GM18909 (cell line): ENCODE data around the gene CENPX.

ENCODE experiments used
- ATAC-seq: cut with Tn5 transposase; IDR thresholded peaks from one replicate; pipeline ENCODE4 v1.9.1; 2021; ENCODE audit warnings: mild to moderate bottlenecking; ENCODE audit not compliant: unreplicated experiment, poor library complexity

CENPX gene

DNA sequence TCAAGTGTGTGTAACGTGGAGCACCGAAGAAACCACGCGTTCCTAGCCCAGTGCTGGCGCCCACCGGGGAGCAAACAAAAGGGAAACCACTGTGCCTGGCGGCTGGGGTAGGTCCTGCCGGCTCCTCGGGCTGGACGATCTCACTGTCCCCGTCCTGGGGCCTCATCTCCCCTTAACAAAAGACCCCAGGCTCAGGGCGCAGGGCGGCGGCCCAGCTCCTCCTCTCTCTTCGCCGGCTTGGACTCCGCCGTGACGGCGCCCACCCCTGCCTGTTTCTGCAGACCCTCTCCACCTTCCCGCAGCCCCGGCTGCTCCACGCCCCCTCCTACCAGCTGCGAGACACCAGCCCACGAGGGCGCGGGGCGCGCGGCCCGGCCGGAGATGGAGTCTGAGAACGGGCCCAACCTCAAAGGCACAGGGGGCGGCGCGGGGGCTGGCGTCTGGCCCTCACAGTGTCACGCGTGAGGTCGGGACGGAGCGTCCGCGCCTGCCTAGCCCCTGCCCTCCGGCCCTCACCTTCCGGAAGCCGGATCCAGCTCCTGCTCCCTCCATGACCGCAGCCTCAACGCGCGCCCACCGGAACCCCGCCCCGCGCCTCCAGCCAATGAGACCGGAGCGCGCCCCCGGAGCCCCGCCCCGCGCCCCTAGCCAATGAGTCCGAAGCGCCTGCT lies at the start of gene CENPX:
TSS of gene CENPX (minus strand) at position 569 of the 671 bp plus-strand sequence. CDS start at position 552, 17 bp downstream.
- ATAC-seq = no peak

GRCh38 chr17:82070611-82071010 lies 47.9 kb upstream of the CENPX start:
- no peak for ATAC-seq

- ATAC-seq = peak; percentile 80
These were observed 43.1 kb upstream of the CENPX start, which contains the start of gene DUS1L for GRCh38 chr17:82065638-82066303. TSS of gene DUS1L (minus strand) at chr17:82065804. CDS start at chr17:82065059, 745 bp downstream.

- peak; percentile 44 for ATAC-seq
These were observed 42.5 kb upstream of the CENPX start for GRCh38 chr17:82065193-82065637.

DNA sequence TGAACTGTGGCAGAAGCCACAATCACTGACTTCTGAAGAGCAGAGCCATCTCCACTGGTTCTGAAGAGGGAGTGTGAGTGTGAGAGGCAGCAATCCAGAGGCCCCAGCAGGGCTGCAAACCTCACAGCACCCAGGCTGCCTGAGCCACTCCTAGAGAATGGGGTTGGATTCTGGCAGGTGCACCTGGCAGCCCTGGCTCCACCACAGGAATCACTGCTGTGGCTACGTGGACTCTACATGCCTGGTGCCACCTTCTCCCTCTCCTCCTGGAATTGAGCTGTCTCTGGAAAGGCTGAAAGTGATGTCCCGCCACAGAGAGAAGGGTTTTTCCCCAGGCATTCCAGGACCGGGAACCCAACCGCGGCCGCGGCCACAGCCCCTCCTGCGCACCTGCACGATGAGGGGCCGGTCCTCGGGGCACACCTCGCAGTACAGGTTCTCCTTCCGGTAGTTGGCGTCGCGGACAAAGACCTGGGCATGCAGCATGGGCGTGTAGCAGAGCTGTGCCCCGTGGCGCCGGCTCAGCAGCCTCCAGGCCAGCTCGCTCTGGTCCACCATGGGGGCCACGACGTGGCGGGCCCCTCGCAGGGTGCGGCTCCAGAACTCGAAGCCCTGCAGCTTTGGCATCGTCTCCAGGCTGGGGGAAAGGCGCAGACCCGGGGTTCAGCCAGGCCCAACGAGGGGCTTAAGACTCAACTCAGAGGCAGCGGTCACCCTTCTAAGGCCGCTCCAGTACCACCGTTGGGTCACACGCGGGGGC lies 41.9 kb upstream of the CENPX start:
- ATAC-seq = no peak

- ATAC-seq = no peak
These were observed 41.0 kb upstream of the CENPX start for GRCh38 chr17:82063424-82064415.

- ATAC-seq = no peak
These were observed 40.3 kb upstream of the CENPX start for GRCh38 chr17:82062984-82063368.

GRCh38 chr17:82062076-82062983 lies 39.7 kb upstream of the CENPX start:
- no peak for ATAC-seq

DNA sequence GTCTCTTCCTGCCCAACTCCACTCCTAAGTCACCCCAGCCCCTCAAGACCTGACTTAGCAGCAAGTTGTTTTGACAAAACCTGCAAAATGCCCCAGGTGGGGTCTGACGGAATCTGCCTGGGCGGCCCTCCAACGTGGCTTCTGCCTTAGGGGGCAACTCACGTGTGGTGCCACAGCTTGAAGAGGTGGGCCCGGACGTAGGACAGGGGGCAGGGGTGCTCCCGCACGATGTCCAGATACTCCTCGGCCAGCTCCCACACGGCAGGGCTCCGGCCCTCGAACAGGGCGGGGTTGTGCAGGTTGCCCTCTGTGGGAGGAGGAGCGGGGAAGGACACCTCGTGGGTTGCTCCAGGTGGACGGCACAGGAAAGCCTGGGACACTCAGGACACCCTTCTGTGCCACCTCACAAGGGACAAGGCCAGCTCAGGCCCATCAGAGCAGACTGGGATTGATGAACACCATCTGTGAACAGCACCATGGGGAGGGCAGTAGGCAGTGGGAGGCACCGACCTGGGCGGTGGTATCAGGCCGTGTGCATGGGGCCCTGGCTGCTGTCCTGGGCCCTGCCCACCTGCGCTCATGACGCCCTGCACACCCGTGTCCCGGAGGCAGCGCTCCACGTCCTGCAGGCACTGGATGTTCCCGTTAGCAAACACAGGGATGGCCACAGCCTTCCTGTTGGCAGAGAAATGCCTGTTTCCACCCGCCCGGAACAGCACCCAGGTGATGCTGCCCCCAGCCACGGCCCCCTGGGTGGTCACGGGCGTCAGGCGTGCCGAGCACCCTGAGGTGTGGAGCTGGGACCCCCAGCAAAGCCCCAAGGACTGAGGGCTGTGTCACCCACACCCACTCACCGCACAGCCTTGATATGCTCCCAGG lies 38.6 kb upstream of the CENPX start:
- ATAC-seq = no peak

- ATAC-seq = no peak
These were observed 37.9 kb upstream of the CENPX start for GRCh38 chr17:82060614-82061013.

GRCh38 chr17:82060001-82060380 lies 37.3 kb upstream of the CENPX start:
- ATAC-seq = no peak

GRCh38 chr17:82059272-82060000 lies 36.8 kb upstream of the CENPX start:
- no peak for ATAC-seq

DNA sequence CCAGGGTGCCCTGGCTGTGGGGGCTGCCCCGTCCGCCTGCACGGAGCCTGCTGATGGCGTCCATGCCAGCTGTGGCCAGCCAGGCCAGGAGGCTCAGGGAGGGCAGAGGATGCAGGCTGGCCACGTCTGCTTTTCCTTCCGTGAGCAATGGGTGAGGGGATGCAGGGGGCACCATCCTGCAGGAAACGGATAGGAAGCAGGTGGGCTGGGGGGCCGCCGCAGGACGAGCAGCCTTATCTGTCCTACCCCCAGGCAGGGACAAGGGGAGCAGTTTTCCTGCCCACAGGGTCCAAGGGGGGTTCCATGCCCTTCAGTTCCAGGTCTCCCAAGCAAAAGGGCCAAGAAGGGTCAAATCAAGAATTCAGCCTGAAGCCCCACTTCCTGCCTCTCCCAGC lies 36.2 kb upstream of the CENPX start:
- ATAC-seq = no peak

GRCh38 chr17:82058230-82058854 lies 35.7 kb upstream of the CENPX start:
- no peak for ATAC-seq

DNA sequence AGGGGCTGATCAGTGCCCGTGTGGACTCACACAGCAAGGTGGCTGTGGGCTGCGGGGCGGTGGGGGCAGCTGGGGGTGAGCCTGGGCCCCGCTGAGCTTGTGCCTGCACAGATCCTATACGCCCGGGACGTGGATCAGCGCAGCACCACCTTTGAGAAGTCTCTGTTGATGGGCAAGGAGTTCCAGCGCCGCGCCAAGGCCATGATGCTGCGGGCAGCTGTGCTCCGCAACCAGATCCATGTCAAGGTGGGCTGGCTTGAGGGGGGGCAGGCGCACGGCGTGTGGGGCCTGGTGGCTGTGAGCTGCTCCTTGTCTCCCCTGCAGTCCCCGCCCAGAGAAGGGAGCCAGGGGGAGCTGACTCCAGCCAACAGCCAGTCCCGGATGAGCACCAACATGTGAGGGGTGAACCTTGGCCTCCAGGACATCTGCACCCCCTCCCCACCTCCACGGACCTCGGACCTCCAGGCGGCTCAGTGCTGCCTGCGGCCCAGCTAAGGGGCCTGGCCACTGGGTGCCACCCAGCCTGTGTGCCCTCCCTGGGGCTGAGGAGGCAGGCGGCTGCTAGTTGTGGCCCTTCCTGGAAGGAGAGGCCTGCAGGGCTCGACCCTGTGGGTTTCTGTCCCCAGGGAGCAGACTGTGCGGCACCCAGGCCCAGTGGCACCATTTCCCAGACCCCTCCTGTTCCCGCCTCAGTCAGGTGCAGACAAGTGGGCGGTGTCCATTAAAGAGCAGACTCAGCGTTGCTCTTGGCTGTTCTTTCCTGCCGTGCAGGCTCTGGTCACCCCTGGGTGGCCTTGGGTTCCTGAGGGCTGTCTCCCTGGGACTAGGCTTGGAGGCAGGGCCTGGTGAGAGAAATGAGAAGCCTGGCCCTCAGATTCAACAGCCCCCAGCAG lies 34.3 kb upstream of the CENPX start:
- ATAC-seq = no peak
